HG03108 (cell line): ENCODE results near the gene CEACAM16.

Source experiments
- ATAC-seq: cut with Tn5 transposase; IDR thresholded peaks from one replicate; pipeline ENCODE4 v1.9.1; 2021; ENCODE audit warnings: moderate library complexity; ENCODE audit not compliant: unreplicated experiment

Gene CEACAM16

GRCh38 chr19:44723952-44724319 lies 25.0 kb downstream of the CEACAM16 start:
- no peak for ATAC-seq

- no peak for ATAC-seq
These were observed 26.3 kb downstream of the CEACAM16 start for GRCh38 chr19:44725251-44725650.

GRCh38 chr19:44725684-44726083 lies 26.7 kb downstream of the CEACAM16 start:
- no peak for ATAC-seq

GRCh38 chr19:44726465-44726864 lies 27.5 kb downstream of the CEACAM16 start:
- ATAC-seq = no peak

GRCh38 chr19:44728178-44728577 lies 29.2 kb downstream of the CEACAM16 start:
- no peak for ATAC-seq

GRCh38 chr19:44729516-44730033 lies 30.6 kb downstream of the CEACAM16 start:
- no peak for ATAC-seq

GRCh38 chr19:44731081-44731480 lies 32.1 kb downstream of the CEACAM16 start:
- ATAC-seq = no peak

GRCh38 chr19:44731622-44732021 lies 32.7 kb downstream of the CEACAM16 start:
- ATAC-seq = no peak

GRCh38 chr19:44732235-44733014 lies 33.5 kb downstream of the CEACAM16 start:
- ATAC-seq = no peak

GRCh38 chr19:44734357-44734756 lies 35.4 kb downstream of the CEACAM16 start:
- ATAC-seq = no peak

- ATAC-seq = no peak
These were observed 36.1 kb downstream of the CEACAM16 start for GRCh38 chr19:44735011-44735410.

- ATAC-seq = no peak
These were observed 38.5 kb downstream of the CEACAM16 start for GRCh38 chr19:44737238-44738071.

GRCh38 chr19:44738136-44738535 lies 39.2 kb downstream of the CEACAM16 start:
- ATAC-seq = no peak

GRCh38 chr19:44738603-44739558 lies 39.9 kb downstream of the CEACAM16 start:
- ATAC-seq = no peak

GRCh38 chr19:44740351-44740824 lies 41.4 kb downstream of the CEACAM16 start:
- ATAC-seq = no peak

- ATAC-seq = no peak
These were observed 42.3 kb downstream of the CEACAM16 start for GRCh38 chr19:44741258-44741731.

- ATAC-seq = no peak
These were observed 42.9 kb downstream of the CEACAM16 start for GRCh38 chr19:44741841-44742329.

GRCh38 chr19:44742330-44743061 lies 43.5 kb downstream of the CEACAM16 start:
- no peak for ATAC-seq

GRCh38 chr19:44744871-44745332 lies 46.0 kb downstream of the CEACAM16 start:
- no peak for ATAC-seq
